BE2C (cell line): ENCODE measurements around the gene NBPF11.
"Not testable (repeated sequence)": the region's sequence is repeated elsewhere in the genome, so short reads cannot be mapped to it uniquely, and the experiment has no call there.

Experiments used
- DNase-seq: peaks from one replicate; pipeline ENCODE4 v3.0.0-alpha.2; 2020
- H3K27me3 ChIP-seq: fragments of 250-450 bp; sonication (Bioruptor Pico); 2 replicates; pipeline ENCODE4 v1.5.1; 2020; ENCODE audit warnings: mild to moderate bottlenecking
- H3K36me3 ChIP-seq: fragments of 250-450 bp; sonication (Bioruptor Pico); 2 replicates; pipeline ENCODE4 v1.5.1; 2020; ENCODE audit warnings: mild to moderate bottlenecking
- H3K4me1 ChIP-seq: fragments of 250-450 bp; sonication (Bioruptor Pico); 2 replicates; pipeline ENCODE4 v1.5.1; 2020
- H3K4me3 ChIP-seq: 2 replicates; pipeline ENCODE4 v1.5.1; 2011; ENCODE audit warnings: low read depth, low read length
- H3K9me3 ChIP-seq: fragments of 250-450 bp; sonication (Bioruptor Pico); 2 replicates; pipeline ENCODE4 v1.5.1; 2020

Gene NBPF11

DNA sequence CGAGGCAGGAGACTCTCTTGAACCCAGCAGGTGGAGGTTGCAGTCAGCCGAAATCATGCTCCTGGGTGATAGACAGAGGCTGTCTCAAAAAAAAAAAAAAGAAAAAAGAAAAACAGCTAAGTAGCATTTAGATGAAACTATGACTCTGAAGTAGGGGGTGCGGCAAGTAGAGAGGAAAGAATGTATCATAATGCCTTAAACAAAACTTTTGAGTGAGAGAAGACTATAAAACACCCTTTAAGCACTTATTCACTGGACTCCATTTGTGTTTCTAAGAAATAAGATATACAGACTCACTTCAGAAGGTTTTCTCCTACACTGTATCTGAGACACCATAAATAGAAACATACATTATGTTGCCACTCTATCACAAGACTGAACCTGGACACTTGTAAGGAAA lies 74.6 kb downstream of the NBPF11 start:
- H3K4me1 ChIP-seq, H3K27me3 ChIP-seq, H3K4me3 ChIP-seq, DNase-seq, H3K36me3 ChIP-seq, H3K9me3 ChIP-seq: not testable (repeated sequence)

DNA sequence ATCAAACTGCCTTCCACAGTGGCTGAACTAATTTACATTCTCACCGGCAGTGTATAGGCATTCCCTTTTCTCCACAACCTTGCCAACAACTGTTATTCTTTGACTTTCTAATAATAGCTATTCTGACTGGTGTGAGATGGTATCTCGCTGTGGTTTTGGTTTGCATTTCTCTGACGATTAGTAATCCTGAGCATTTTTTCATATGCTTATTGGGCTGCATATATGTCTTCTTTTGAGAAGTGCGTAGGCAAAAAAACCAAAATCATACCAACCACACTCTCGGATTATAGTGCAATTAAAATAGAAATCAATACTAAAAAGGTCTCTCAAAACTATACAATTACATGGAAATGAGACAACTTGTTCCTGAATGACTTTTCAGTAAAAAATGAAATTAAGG lies 78.7 kb downstream of the NBPF11 start:
- not testable (repeated sequence) for H3K27me3 ChIP-seq, H3K4me1 ChIP-seq, H3K9me3 ChIP-seq, DNase-seq, H3K4me3 ChIP-seq, H3K36me3 ChIP-seq

DNA sequence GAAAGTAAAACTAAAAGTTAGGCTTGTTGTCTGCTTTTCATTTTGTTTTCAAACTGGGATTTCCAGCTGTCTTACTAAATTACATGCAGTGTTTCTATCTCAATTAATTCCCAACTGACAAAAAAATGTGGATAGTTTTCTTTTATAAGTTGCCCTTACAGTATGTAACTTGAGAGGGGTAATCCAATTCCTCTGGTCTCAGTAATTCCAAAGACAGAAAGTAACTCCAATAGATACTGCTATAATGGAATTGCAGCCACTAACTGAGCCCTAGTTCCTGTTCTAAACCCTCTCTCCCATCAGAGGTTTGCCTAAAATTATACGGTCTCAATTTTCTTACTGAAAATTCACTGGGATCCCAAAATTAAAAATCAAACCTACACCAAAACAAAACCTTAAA lies 83.5 kb downstream of the NBPF11 start:
- H3K36me3 ChIP-seq, H3K27me3 ChIP-seq, H3K4me1 ChIP-seq, DNase-seq, H3K4me3 ChIP-seq, H3K9me3 ChIP-seq: not testable (repeated sequence)

DNA sequence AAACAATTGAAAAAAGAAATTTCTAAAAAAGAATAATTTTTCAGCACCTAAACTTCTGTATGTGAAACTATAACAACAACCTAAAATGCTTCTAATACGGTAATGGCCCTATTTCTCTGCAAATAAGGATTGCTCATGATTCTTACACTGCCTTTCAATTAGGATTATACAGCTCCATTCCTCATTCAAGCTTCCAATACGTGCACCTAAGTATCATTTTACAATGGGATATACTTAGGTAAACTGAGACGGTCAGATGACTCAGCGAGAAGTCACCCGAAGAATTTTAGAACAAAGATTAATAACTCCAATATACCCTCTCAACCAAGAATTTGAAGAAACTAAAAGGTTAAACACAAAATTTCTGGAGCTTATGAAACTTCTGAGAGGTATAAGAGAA lies 83.9 kb downstream of the NBPF11 start:
- H3K27me3 ChIP-seq, H3K4me3 ChIP-seq, H3K36me3 ChIP-seq, H3K9me3 ChIP-seq, H3K4me1 ChIP-seq, DNase-seq: not testable (repeated sequence)

DNA sequence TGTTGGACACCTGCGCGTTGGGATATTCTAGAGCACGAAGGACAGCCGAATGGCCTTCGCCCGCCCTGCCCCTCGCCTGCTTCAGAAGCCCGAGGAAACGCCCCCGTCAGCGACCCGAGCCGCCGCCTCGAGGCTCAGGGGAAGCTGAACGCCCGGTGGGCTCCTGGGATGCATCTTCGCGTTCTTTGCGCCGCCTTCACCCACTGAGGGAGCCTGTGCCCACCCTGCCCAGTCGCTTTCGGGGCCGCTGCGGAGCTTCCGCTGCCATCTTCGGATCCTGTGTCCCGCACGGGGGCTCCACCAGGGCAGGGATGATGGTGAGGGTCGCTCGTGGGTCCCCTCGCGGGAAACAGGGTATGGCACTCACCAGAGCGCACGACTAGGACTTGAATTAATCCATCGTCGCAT lies 91.8 kb downstream of the NBPF11 start:
- peak overlapping the region; percentile 23 for H3K4me3 ChIP-seq
- H3K27me3 ChIP-seq, DNase-seq, H3K36me3 ChIP-seq, H3K4me1 ChIP-seq, H3K9me3 ChIP-seq: not testable (repeated sequence)

DNA sequence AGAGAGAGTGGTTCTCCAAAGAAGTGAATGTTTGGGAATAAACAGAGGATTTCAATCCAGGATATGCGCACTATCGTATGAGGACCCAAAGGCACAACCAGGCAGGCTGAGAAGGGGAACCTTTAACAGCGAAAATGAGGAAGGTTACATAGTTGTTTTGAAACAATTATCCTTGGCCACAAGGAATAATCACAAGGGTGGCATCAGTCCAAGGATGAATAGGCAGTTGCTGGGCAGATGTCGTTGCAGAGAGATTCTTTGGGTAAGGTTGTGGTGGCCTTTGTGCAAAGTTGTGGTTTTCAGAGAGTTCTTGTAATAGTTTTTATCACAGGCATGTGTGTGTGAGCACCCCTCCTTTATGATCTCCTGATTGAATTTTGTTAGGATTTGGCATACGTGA lies 94.7 kb downstream of the NBPF11 start:
- H3K27me3 ChIP-seq, H3K4me3 ChIP-seq, H3K36me3 ChIP-seq, H3K4me1 ChIP-seq, DNase-seq, H3K9me3 ChIP-seq: not testable (repeated sequence)
